Fibroblast of upper back skin (primary cell): ENCODE measurements around the gene EME2.

Experiments
- DNase-seq: peaks from one replicate; pipeline ENCODE4 v3.0.0-alpha.2; 2013

Gene EME2

GRCh38 chr16:1745900-1746692 lies 26.5 kb upstream of the EME2 start:
- DNase-seq = peak; percentile 91

GRCh38 chr16:1746693-1747195 lies 25.9 kb upstream of the EME2 start:
- DNase-seq = no peak

DNA sequence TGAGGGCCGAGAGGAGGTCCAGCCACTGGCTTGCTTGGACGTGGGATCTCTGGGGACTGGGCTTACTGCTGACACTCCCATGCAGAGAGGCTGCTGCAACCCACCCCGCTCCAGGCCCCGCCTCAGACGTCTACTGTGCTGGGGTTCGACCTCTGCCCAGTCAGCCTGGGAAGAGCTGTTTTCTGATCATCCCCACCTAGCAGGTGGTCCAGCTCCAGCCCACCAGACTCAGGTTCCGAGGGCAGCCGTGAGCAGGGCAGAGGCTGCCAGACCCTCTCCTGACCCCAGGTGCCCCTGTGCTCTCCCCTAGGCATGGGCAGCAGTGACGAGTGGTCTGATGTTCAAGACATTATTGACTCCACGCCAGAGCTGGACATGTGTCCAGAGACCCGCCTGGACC lies 24.7 kb upstream of the EME2 start:
- no peak for DNase-seq

- no peak for DNase-seq
Measured at GRCh38 chr16:1749152-1750117, 23.2 kb upstream of the EME2 start.

- DNase-seq = no peak
Measured at GRCh38 chr16:1751946-1752345, 20.7 kb upstream of the EME2 start.

GRCh38 chr16:1752853-1753252 lies 19.8 kb upstream of the EME2 start:
- DNase-seq = no peak

DNA sequence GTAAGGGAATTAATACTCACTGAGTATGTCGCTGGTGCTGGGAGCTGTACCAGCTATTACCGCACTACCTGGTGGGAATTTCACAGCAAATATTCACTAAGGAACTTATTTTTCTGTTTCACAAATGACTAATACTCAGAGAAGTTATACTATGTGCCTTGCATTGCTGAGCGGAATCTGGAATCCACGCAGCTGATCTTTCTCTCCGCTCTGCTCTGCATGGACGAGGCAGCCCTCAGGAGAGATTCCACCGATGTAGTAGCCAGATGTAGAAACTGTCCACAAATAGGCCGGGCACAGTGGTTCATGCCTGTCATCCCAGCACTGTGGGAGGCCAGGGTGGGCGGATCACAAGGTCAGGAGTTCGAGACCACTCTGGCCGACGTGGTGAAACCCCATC lies 18.4 kb upstream of the EME2 start:
- no peak for DNase-seq

- no peak for DNase-seq
Measured at GRCh38 chr16:1757714-1758461, 14.7 kb upstream of the EME2 start.

DNA sequence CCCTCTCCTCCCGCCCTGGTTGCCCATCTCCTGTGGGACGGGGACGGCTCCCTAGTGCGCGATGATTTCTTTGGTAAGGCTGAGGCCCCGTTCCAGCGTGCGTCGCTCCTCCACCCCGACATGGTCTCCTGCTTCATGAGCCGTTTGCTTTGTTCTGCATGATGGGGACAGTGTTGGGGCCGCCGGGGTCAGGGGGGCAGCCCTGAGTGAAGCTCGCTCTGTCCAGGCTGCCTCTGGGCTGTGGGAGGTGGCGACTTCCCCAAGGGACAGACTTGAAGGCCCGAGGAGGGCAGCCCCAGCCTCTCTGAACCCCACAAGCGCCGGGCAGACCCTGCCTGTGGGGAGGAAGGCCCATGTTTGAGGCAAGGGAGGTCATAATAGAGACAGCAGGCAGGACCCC lies 13.7 kb upstream of the EME2 start:
- no peak for DNase-seq

- DNase-seq = no peak
Measured at GRCh38 chr16:1759511-1759910, 13.1 kb upstream of the EME2 start.

DNA sequence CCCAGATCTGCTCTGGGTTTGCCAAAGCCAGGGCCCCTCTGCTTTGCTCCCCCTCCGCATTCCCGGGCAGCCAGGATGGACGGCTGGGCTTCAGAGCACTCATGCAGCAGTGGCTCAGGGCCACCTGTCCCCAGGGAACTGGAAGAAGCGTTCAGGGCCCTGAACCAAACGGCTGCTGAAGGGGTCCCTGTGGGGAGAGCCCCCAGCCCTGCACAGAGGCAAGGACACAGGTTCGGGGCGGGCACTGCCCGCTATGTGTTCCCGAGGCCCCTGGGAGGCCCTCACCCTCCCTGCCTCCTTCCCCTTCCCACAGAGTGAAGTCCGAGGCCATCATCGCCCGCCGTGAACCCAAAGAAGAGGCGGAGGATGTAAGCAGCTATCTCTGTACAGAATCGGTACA lies 11.7 kb upstream of the EME2 start:
- DNase-seq = no peak

DNA sequence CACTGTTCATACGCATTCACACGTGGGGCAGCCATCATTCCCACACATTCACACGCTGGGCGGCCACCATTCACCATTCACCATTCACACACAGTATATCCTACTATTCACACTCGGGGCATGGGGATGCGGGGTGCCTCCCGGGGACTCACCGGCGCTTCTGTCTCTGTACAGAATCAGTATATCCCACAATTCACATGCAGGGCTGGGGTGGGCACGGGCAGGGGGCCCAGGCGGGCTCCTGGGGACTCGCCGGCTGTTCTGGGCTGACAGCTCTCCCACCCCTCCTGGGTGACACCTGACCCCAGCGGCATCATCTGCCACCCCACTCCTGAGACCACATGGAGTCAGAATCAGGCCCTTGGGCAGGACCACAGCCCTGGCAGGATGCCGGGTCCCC lies 10.9 kb upstream of the EME2 start:
- no peak for DNase-seq

GRCh38 chr16:1762196-1762878 lies 10.3 kb upstream of the EME2 start:
- no peak for DNase-seq

DNA sequence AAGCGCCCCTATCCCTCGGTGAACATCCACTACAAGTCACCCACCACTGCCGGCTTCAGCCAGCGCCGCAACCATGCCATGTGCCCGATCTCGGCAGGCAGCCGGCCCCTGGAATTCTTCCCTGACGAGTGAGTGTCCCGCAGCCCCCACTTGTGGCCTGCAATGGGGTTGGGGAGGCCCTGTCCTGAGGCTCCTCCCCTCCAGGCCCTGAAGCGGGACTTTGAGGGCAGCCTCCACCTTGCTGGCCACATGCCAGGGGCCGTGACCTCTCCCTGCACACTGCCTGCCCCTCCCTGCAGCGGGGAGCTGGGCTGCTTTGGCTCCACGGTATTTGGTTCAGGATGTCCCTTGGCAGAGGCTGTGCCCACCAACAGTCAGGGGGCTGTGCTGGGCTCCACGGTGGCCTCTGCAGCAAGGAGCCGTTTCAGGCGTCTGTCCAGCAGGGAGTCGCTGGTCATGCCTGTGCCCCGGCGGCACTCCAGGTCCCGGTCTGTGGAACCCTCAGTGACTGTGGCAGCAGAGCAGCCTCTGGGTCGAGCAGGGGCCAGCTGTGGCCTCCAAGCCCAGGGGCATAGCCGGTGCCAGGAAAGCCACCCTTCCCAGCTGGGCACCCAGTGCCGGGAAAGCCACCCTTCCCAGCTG lies 9.6 kb upstream of the EME2 start:
- no peak for DNase-seq

GRCh38 chr16:1763521-1764511 lies 8.8 kb upstream of the EME2 start:
- peak; percentile 52 for DNase-seq

- no peak for DNase-seq
Measured at GRCh38 chr16:1764971-1765370, 7.6 kb upstream of the EME2 start.

GRCh38 chr16:1765826-1766225 lies 6.8 kb upstream of the EME2 start:
- no peak for DNase-seq

- DNase-seq = no peak
Measured at GRCh38 chr16:1766231-1766630, 6.4 kb upstream of the EME2 start.

DNA sequence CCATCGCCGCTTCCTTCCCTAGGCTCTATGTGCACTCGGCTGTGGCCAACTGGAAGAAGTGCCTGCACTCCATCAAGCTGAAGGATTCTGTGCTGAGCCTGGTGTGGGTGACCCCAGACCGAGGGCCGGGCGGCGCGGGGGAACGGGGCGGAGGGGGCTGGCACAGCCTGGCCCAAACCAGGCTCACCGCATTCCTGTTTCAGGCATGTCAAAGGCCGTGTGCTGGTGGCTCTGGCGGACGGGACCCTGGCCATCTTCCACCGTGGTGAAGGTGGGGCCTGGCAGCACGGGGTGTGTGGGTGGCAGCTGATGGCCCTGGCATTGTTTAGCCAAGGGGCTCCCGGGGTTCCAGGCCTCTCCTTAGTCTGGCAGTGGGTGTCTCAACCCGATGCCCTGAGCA lies 5.9 kb upstream of the EME2 start:
- no peak for DNase-seq

DNA sequence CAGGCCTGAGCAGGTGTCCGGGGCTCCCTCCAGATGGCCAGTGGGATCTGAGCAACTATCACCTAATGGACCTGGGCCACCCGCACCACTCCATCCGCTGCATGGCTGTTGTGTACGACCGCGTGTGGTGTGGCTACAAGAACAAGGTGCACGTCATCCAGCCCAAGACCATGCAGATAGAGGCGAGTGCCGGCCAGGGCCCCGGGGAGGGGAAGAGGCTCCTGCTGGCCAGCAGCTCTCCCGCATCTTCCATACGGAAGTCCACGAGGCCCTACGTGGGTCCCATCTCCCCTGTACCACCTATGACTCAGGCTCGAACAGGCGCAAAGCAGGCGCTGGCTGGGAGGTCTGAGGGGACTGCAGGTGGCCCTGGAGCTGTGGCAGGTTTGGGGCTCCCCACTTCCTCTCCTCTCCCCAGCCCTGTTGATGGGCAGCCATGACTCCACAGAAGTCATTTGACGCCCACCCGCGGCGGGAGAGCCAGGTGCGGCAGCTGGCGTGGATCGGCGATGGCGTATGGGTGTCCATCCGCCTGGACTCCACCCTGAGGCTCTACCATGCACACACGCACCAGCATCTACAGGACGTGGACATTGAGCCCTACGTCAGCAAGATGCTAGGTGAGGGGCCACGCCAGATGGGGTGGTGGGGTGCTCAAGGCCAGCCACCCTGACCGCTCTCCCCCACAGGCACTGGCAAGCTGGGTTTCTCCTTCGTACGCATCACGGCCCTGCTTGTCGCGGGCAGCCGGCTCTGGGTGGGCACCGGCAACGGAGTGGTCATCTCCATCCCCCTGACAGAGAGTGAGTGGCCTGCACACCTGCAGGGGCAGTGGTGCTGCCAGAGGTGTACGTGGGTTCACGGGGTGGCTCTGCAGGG lies 5.3 kb upstream of the EME2 start:
- DNase-seq = no peak
